ENCODE measurements around the gene SPTBN1. TPM values are rescaled to one million over a fixed set of nuclear protein-coding genes. Genes with fewer than 3 reads are reported as not detected.

SPTBN1 gene
- total RNA-seq, 2 experiments from 2014 or later: 132 to 183 TPM

GRCh38 chr2:54593249-54593648 is 137.1 kb downstream of the SPTBN1 start:
- H3K79me2 ChIP-seq (ENCODE audit: insufficient read depth, low read depth, low read length): peaks cover 85% of the 10 kb centered on the region; the same call in 1 of the 2 replicates
- H3K9me3 ChIP-seq (ENCODE audit: low read length): no peaks in the 10 kb centered on the region
- no peak overlapping the region for H3K4me2 ChIP-seq (ENCODE audit: low read length)
- no peak overlapping the region for H3K4me3 ChIP-seq (ENCODE audit: low read depth, low read length, poor library complexity, severe bottlenecking)
- intact Hi-C loops (cut with micrococcal nuclease; ENCODE audit: unreplicated experiment): no loop called here
- no peak for TF ChIP-seq EZH2phosphoT487 (IDR thresholded peaks at IDR 0.05; ENCODE audit: borderline replicate concordance, low read depth, low read length)
- TF ChIP-seq CTCF (conservative IDR thresholded peaks at IDR 0.05; ENCODE audit: low read length): no peak
- H3K4me1 ChIP-seq (ENCODE audit: insufficient read depth, low read length, poor library complexity, severe bottlenecking): peaks cover 93% of the 10 kb centered on the region
- H2AFZ ChIP-seq (ENCODE audit: low read length): no peak overlapping the region
- peaks cover 1% of the 10 kb centered on the region for H3K36me3 ChIP-seq (ENCODE audit: insufficient read depth, low read length)
- ChIA-PET POLR2A (interaction anchor here (0.5 to 1.3 kb wide), 4 partner anchors 10 to 368 kb away, joined by 3 to 9 read pairs (median 4); no protein-coding TSS in a partner anchor), CTCF (ENCODE audit: unreplicated experiment) (interaction anchor here (1.0 to 1.3 kb wide), 2 partner anchors 12 to 69 kb away, joined by 3 to 4 read pairs; no protein-coding TSS in a partner anchor)
- BruUV-seq (replicated peaks): no TSS peak
- no peaks in the 10 kb centered on the region; the same call in 1 of the 2 replicates for H4K20me1 ChIP-seq (ENCODE audit: insufficient read depth, low read length)
- H3K9me2 ChIP-seq (ENCODE audit: insufficient read depth, low read length): no peaks in the 10 kb centered on the region
- no peak for DNase-seq (ENCODE audit: low spot score)
- no peak overlapping the region for H3K27ac ChIP-seq (ENCODE audit: low read depth, low read length, poor library complexity, severe bottlenecking)

- H3K4me2 ChIP-seq (ENCODE audit: low read length): peak overlapping the region; percentile 18
- H3K9me3 ChIP-seq (ENCODE audit: low read length): no peaks in the 10 kb centered on the region
- peaks cover 8% of the 10 kb centered on the region for H3K36me3 ChIP-seq (ENCODE audit: insufficient read depth, low read length)
- H3K79me2 ChIP-seq (ENCODE audit: insufficient read depth, low read depth, low read length): peaks cover 79% of the 10 kb centered on the region; the same call in 1 of the 2 replicates
- ChIA-PET CTCF (ENCODE audit: unreplicated experiment) (no interaction called here), POLR2A (interaction anchor here (0.6 to 1.7 kb wide), 4 partner anchors 19 to 45 kb away, joined by 4 to 5 read pairs (median 4); no protein-coding TSS in a partner anchor)
- no peak overlapping the region for H3K27ac ChIP-seq (ENCODE audit: low read depth, low read length, poor library complexity, severe bottlenecking)
- no peak overlapping the region for H3K4me3 ChIP-seq (ENCODE audit: low read depth, low read length, poor library complexity, severe bottlenecking)
- H2AFZ ChIP-seq (ENCODE audit: low read length): no peak overlapping the region
- DNase-seq (ENCODE audit: low spot score): no peak
- H3K4me1 ChIP-seq (ENCODE audit: insufficient read depth, low read length, poor library complexity, severe bottlenecking): peaks cover 85% of the 10 kb centered on the region
- H3K9me2 ChIP-seq (ENCODE audit: insufficient read depth, low read length): no peaks in the 10 kb centered on the region
- no peaks in the 10 kb centered on the region; the same call in 1 of the 2 replicates for H4K20me1 ChIP-seq (ENCODE audit: insufficient read depth, low read length)
- intact Hi-C loops (cut with micrococcal nuclease; ENCODE audit: unreplicated experiment): no loop called here
- TF ChIP-seq CTCF (conservative IDR thresholded peaks at IDR 0.05; ENCODE audit: low read length) (no peak), EZH2phosphoT487 (IDR thresholded peaks at IDR 0.05; ENCODE audit: borderline replicate concordance, low read depth, low read length) (no peak)
- no TSS peak for BruUV-seq (replicated peaks)
Observed at GRCh38 chr2:54594048-54594447, 137.9 kb downstream of the SPTBN1 start.

GRCh38 chr2:54595161-54595803 is 139.2 kb downstream of the SPTBN1 start:
- H3K4me3 ChIP-seq (ENCODE audit: low read depth, low read length, poor library complexity, severe bottlenecking): no peak overlapping the region
- TF ChIP-seq EZH2phosphoT487 (IDR thresholded peaks at IDR 0.05; ENCODE audit: borderline replicate concordance, low read depth, low read length) (no peak), CTCF (conservative IDR thresholded peaks at IDR 0.05; ENCODE audit: low read length) (no peak)

More at GRCh38 chr2:54595161-54595803, 139.2 kb downstream of the SPTBN1 start:
- H4K20me1 ChIP-seq (ENCODE audit: insufficient read depth, low read length): no peaks in the 10 kb centered on the region; the same call in 1 of the 2 replicates
- H3K9me3 ChIP-seq (ENCODE audit: low read length): no peaks in the 10 kb centered on the region
- peak overlapping the region; percentile 18; the same call in 1 of the 2 replicates for H3K4me2 ChIP-seq (ENCODE audit: low read length)
- peak overlapping the region; percentile 0 for H3K27ac ChIP-seq (ENCODE audit: low read depth, low read length, poor library complexity, severe bottlenecking)
- intact Hi-C loops (cut with micrococcal nuclease; ENCODE audit: unreplicated experiment): no loop called here
- peaks cover 73% of the 10 kb centered on the region for H3K4me1 ChIP-seq (ENCODE audit: insufficient read depth, low read length, poor library complexity, severe bottlenecking)
- peaks cover 67% of the 10 kb centered on the region; the same call in 1 of the 2 replicates for H3K79me2 ChIP-seq (ENCODE audit: insufficient read depth, low read depth, low read length)
- no TSS peak for BruUV-seq (replicated peaks)
- H3K36me3 ChIP-seq (ENCODE audit: insufficient read depth, low read length): peaks cover 20% of the 10 kb centered on the region
- H2AFZ ChIP-seq (ENCODE audit: low read length): no peak overlapping the region
- ChIA-PET POLR2A (interaction anchor here (1.1 to 3.8 kb wide), 5 partner anchors 9 to 39 kb away, joined by 3 to 29 read pairs (median 4); no protein-coding TSS in a partner anchor), CTCF (ENCODE audit: unreplicated experiment) (interaction anchor here (0.6 to 1.2 kb wide), 2 partner anchors 12 to 34 kb away, joined by 3 read pairs; no protein-coding TSS in a partner anchor)
- no peak for DNase-seq (ENCODE audit: low spot score)
- no peaks in the 10 kb centered on the region for H3K9me2 ChIP-seq (ENCODE audit: insufficient read depth, low read length)

Data from OCI-LY7 (cell line).